GM20431 (cell line): ENCODE results near the gene MRPS23.

Experiments
- in situ Hi-C: fragments of 300-500 bp; cut with MseI, MboI; formaldehyde crosslinking; loops from one replicate; pipeline ENCODE4 v1.15.0; 2020; ENCODE audit warnings: low sequenced_read_pairs; ENCODE audit not compliant: unreplicated experiment

The MRPS23 gene

GRCh38 chr17:57866723-57867122 is 16.9 kb upstream of the MRPS23 start:
- in situ Hi-C loops = no loop called here

GRCh38 chr17:57866319-57866718 is 16.5 kb upstream of the MRPS23 start:
- in situ Hi-C loops = no loop called here

GRCh38 chr17:57864273-57864672 is 14.4 kb upstream of the MRPS23 start:
- in situ Hi-C loops = no loop called here

- in situ Hi-C loops = no loop called here
Observed at GRCh38 chr17:57862694-57863667, 13.1 kb upstream of the MRPS23 start.

- in situ Hi-C loops = no loop called here
Observed at GRCh38 chr17:57861790-57862693, 12.2 kb upstream of the MRPS23 start.

- in situ Hi-C loops = no loop called here
Observed at GRCh38 chr17:57861000-57861789, 11.4 kb upstream of the MRPS23 start.

- in situ Hi-C loops = no loop called here
Observed at GRCh38 chr17:57860414-57860999, 10.7 kb upstream of the MRPS23 start.

GRCh38 chr17:57859601-57860413 is 10.0 kb upstream of the MRPS23 start:
- in situ Hi-C loops = loop anchor here (10.0 kb wide), 2 partner anchors 135 to 255 kb away; no protein-coding TSS in a partner anchor

GRCh38 chr17:57858838-57859237 is 9.0 kb upstream of the MRPS23 start:
- in situ Hi-C loops = loop anchor here (10.0 kb wide), 2 partner anchors 136 to 256 kb away; no protein-coding TSS in a partner anchor

- in situ Hi-C loops = loop anchor here (10.0 kb wide), 2 partner anchors 138 to 258 kb away; no protein-coding TSS in a partner anchor
Observed at GRCh38 chr17:57856792-57857620, 7.2 kb upstream of the MRPS23 start.

GRCh38 chr17:57855391-57856035 is 5.7 kb upstream of the MRPS23 start:
- in situ Hi-C loops = loop anchor here (10.0 kb wide), 2 partner anchors 139 to 259 kb away; no protein-coding TSS in a partner anchor

- in situ Hi-C loops = loop anchor here (10.0 kb wide), 2 partner anchors 141 to 261 kb away; no protein-coding TSS in a partner anchor
Observed at GRCh38 chr17:57853695-57854094, 3.9 kb upstream of the MRPS23 start.

GRCh38 chr17:57852955-57853328 is 3.1 kb upstream of the MRPS23 start:
- in situ Hi-C loops = loop anchor here (10.0 kb wide), 2 partner anchors 142 to 262 kb away; no protein-coding TSS in a partner anchor

GRCh38 chr17:57852092-57852954 is 2.5 kb upstream of the MRPS23 start:
- in situ Hi-C loops = loop anchor here (10.0 kb wide), 2 partner anchors 142 to 262 kb away; no protein-coding TSS in a partner anchor

GRCh38 chr17:57849163-57849873 is 526 bp downstream of the MRPS23 start:
- in situ Hi-C loops = no loop called here
